Activated naive CD8-positive, alpha-beta T cell treated with anti-CD3 and anti-CD28 coated beads, Interleukin-2, amount 50 U/mL, for 16 hours (primary cell): ENCODE results near the gene ATP6AP1.
"Not testable (repeated sequence)": the region's sequence is repeated elsewhere in the genome, so short reads cannot be mapped to it uniquely, and the experiment has no call there.

Experiments used
- DNase-seq: peaks from one replicate; pipeline ENCODE4 v3.0.0-alpha.2; 2020; ENCODE audit warnings: low read depth, low spot score

The ATP6AP1 gene

DNA sequence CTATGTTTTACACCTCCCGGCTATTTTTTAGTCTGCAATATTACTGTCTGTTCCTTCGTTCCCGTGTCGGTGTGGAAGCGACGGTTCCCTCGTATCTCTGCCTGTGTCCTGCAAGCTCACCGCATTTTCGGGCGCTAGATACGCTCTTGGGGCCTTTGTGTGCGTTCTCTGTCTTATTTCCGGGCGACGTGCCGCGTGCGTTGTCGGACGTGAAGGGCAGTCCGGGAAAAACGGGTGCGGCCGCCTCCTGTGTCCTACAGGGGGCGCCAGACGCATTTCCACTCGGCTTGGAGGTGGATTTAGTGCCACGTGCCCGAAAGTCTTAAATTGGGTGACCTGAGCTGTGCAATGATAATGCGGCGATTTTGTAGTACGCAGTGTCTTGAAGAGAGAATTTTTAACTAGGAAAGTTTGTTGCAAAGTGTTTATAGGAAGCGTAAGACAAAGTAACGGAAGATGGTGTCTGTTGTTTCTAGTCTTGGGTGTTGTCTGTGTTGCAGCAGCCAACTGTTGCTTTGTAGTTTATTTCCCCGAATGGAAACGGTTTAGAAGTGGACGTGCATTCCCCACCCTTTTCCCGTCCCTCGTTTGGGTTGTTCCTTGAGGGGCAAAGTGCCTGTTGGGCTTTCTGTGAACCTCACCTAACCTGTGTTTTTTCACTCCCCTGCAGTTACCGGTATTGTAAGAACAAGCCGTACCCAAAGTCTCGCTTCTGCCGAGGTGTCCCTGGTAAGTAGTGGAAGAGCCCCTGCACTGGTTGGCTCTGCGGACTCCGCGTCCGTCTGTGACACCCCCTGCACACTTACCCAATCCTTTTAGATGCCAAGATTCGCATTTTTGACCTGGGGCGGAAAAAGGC lies 29.6 kb upstream of the ATP6AP1 start:
- DNase-seq = peak; percentile 68

DNA sequence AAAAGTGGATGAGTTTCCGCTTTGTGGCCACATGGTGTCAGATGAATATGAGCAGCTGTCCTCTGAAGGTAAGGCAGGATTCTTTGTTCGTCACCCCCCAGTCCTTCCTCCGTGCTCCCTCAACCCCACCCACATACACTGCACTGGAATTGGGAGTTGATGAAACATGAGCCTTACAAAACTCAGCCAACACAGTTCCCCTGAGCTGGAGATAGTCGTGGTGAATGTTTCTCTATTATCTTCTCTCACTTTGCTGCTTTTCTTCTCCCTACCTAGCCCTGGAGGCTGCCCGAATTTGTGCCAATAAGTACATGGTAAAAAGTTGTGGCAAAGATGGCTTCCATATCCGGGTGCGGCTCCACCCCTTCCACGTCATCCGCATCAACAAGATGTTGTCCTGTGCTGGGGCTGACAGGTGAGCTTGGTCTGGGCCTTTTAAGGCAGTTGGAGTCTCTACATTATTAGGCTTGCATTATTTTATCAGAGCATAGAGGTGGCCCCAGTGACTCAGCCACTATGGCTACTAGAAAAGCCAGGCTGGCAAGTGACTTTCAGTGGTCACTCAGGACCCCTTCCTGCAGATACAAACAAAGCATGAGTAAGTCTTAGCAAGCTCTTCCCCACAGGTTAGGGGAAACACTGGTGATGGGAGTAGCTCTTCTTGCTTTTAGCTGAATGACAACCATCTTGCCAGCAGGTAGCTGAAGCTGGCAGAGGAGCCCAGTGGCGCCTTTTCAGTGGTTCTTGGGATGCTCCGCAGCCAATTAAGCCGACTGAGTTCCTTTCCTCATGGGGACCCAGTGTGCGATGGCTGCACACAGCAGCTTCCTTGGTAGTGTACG lies 28.7 kb upstream of the ATP6AP1 start:
- DNase-seq = no peak

DNA sequence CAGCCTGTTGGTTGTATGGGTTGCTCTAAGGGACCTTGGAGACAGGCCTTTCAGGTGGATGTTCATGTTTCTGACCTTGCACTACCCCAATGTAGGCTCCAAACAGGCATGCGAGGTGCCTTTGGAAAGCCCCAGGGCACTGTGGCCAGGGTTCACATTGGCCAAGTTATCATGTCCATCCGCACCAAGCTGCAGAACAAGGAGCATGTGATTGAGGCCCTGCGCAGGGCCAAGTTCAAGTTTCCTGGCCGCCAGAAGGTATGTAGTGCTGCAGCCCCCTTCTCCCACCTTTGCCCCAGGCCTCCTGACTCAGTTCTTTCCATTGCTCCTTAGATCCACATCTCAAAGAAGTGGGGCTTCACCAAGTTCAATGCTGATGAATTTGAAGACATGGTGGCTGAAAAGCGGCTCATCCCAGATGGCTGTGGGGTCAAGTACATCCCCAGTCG lies 28.1 kb upstream of the ATP6AP1 start:
- DNase-seq = not testable (repeated sequence)

DNA sequence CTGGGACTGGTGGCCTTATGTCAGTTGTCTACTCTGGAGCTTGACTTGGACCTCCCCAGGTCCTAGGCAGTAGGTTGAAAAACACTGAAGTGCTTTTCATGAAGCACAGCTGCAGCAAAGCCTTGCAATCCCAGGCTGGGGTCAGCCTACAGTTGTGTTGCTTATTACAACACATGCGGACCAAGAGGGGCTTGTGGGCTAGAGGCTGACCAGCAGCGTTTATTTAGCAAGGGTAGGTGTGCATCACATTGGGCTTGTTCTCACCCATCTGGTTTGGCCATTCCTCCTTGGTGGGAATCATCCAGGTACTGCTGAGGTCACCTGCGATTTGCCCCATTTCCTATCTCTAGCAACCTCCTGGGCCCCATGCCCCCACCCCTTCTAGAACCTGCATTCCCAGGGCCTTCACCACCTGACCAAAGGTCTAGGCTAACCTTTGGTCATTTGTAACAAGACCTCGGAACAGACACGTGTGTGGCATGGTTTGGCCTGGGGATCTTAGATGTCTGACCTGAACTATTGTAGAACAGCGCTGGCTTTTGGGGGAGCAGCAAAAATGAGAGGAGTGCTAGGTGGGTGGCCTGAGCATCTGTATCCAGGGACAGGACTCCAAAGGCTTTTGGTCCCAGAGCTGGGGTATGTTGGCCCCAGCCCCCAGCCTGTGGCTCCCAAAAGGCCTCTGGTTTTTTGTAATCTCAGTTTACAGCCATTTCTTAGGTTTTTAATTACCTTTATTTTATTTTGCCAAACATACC lies 27.3 kb upstream of the ATP6AP1 start:
- no peak for DNase-seq

DNA sequence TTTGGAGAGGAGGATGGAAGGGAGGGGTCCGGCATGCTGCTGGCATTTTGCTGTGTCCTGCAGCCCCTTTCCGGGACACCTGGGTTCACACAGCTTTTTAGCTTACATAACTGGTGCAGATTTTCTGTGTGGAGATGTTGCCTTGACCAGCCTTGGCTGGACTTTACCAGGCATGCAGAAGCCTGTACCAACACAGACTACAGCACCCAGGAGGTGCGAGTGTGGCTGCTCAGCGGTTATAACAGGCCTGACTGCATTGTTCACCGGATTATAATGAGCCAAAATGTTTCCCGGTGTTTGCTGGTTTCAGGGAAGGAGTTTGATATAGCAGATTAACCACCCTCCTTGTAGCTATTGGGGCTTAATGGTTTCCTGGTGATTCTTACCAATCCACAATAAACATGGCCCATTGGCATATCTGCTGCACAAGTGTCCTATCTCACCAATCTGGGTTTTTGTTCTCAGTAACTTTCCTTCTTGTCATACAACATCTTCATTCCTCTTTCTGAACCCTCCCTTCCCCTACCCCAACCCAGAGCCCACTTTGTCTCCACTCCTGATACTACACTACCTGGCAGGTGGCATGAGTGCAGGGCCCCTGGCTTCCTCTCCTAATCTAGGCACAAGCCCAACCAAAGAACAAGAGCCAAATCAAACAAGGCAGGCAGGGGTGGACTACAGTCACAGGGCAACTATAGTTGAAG lies 26.4 kb upstream of the ATP6AP1 start:
- DNase-seq = no peak

DNA sequence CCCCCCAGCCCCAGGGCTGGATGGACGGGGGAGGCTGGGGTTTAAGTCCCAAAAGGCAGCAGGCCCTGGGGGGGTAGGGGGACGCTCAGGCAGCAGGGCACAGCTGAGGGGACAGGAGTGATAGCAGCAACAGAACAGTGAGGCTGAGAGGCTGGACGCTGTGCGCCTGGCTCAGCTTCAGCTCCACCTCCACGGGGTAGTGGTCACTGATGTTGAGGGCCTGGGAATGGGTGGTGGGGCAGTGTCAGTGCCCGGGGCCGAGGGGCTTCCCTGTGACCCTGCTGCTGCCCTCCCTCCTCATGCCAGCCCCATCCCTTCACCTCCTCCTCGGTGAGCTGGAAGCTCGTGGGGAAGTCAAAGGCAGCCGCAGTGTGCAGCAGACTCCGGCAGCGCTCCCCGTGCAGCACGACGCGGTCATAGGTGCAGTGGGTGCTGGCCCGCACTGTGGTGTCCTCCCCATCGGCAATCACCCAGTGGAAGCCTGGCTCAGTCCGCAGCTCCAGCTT lies 25.8 kb upstream of the ATP6AP1 start:
- DNase-seq = no peak

DNA sequence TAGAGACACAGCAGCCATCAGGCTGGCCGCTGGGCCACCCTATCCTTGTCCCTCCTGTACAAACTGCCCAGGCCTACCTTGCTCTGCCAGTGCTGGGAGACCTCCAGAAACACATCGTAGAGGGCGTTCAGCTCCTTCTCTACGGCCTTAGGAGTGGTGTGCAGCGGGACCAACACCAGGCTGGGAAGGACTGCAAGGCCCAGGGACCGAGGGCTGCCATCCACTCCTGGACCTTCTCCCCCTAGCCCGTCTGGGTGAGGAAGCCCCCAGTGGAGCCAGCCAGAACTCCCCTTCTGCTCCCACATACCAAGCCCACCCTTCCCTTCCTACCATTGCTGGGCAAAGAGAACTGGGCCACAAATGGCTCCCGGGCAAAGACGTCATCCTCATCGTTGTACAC lies 25.3 kb upstream of the ATP6AP1 start:
- DNase-seq = no peak

DNA sequence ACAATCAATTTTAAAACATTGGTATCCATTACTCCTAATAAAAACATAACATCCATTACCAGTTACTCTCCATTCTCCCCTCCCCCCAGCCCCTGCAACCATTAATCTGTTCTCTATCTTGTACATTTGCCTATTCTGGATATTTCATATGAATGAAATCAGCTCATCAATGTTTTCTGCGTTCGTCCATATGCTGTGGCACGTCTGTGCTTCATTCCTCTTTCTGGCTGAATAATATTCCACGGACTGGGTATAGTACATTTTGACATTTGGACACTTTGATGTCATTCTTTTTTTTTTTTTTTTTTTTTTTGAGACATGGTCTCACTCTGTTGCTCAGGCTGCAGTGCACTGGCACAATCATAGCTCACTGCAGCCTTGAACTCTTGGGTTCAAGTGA lies 24.6 kb upstream of the ATP6AP1 start:
- no peak for DNase-seq

DNA sequence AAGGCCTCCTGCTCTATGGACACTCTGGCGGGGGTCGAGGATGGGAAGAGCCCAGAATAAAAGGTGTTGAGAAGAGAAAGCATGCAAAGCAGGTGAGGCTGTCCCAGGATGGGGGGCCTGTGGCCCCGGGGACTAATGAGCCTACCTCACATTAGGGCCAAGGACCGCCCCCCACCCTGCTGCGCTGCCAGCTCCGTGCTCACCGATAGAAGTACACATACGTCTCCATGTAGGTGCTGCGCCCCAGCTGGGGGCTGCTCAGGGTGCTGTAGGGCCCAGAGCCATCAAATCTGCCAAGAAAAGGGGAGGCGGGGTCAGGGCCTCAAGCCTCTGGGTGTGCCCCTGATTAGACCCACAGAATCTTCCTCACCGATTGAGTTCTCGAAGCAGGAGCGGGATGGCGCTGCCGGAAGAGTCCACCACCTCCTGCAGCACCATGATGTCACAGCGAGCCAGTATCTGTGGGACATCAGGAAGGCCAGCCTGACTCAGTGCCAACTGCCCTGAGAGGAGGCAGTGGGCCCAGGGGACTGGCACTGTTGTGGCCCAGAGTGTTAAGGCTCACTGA lies 23.8 kb upstream of the ATP6AP1 start:
- DNase-seq = no peak

DNA sequence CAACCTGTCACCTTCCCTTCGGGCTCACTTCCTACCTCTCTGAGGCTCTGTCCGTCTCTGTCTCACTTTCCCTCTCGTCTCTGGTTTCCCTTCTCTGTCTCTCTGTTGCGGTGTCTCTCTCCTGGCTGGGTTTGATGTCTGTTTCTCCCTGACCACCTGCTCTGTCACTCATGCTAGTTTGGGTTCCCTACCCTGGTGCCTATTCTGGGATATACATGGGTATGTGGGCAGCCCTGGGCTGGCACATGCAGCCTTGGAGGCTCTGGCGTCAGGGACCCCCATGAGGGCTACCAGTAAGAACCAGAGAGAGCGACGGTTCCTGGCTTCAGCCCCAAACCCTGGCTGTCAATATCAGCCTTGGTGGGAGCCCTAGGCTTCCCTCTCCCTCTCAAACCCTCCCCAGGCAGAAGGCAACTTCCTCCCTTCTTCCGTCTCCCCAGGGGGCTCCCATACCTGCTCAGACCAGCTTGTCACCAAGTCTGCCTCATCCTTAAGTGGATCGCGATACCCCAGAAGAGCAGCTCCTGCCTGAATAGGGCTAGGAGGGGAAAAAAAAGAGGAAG lies 19.7 kb upstream of the ATP6AP1 start:
- DNase-seq = no peak

DNA sequence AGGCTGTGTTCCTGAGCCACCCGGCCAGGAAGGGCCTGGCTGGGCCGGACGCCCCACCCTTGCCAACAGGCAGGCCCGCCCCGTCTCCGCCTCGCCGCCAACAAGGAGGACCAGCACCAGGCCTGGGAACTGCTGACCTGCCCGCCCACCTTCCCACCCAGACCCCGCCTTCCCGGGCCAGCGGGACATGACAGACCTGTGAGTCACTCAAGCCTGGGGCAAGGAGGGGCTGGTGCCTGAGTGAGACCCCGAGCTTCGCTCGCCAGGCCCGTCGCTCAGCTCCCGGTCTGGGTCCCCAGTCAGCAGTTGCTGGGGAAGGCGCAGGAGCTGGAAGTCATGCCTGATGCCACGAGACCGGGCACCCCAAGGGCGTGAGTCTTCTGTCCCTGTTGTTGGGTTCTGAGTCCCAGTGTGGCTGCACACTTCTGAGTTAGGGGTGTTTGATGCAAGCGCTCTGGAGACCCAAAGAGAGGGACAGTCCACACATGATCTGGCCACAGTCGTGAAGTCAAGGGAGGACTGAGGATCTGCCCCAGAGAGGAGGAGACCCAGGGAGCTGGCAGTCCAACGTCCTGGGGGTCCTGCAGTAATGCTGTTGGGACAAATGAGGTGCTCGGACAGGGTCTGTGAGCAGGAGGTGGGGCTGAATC lies 19.1 kb upstream of the ATP6AP1 start, which contains the start of gene DNASE1L1:
Gene DNASE1L1, minus strand, starts transcription at position 33 of the 650 bp plus-strand sequence. CDS start 3,686 bp downstream, outside the sequence.
- no peak for DNase-seq

DNA sequence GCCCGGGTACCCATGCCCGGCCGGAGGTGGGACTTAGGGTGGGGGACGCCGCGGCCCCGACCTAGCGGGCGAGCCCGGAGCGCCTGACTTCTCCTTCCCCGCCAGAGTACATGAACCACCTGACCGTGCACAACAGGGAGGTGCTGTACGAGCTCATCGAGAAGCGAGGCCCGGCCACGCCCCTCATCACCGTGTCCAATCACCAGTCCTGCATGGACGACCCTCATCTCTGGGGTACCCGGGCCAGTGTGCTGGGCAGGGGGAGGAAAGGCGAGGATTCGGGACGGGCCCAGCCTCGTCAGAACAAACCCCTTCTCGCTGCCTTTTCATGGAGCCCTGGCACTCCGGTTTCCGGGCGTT lies 16.5 kb upstream of the ATP6AP1 start:
- DNase-seq = no peak

DNA sequence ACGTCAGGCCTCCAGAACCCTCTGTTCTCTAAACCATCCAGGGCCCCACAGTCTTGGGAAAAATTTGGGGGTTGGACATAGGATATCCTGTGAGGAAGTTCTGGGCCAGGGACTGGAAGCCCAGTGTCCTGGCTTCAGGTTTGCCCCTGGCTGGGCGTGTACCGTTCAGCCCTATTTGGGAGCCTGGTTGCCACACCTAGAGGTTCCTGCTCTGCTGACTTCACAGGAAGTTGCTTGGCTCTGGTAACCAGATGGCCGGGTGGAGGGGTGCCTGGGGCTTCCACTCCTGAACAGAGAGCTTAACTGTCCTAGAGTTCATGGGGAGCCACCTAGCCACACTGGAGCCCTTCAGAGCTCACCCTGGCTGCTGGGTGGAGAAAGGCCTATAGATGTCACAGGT lies 16.0 kb upstream of the ATP6AP1 start:
- DNase-seq = no peak

DNA sequence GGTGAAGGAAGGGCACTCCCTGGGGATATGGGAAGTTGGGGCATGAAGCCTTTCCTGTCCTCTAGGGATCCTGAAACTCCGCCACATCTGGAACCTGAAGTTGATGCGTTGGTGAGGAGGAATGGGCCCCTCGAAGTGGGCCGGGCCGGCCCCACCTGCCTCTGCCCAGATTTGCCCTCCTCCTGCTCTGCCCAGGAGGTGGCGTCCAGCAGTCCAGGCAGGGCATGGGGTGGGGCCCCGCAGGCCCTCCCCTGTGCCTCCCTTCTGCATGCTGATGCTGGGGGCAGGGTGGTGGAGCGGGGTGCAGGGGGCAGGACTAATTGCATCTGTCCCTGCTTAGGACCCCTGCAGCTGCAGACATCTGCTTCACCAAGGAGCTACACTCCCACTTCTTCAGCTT lies 15.3 kb upstream of the ATP6AP1 start:
- no peak for DNase-seq

DNA sequence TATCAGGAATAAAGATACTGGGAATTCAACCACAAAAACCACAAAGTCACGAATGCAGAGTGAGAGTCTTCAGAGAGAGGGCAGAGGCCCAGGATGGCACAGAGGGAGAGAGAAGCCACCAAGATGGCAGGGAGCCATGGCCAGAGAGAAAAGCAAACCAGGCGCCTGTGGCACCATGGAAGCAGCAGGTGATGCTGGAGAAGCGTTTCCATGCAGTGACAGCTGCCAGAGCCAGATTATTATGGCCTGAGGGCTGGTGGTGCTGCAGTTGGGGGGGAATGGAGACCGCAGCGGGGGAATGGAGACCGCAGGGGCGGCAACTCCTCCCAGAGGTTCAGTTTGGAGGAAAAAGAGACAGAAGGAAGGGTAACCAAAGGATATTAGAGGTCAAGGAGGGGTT lies 11.3 kb upstream of the ATP6AP1 start:
- no peak for DNase-seq

DNA sequence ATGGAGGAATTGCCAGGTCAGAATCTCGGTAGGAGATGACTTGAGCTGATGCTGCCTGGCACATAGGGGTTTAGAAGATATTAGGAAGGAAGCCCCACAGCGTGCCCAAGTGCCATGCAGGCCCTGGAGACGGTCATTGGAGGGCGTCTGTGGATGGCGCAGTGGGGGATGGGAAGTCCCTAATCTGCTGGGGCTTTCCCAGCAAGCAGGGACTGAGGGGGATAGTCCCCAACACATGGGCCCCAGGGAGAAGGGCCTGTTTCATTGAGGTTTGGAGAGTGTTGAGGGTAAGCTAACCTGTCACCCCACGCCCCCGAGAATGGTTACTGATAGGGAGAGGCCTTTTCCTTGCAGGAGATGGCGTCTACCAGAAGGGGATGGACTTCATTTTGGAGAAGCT lies 9.3 kb upstream of the ATP6AP1 start:
- no peak for DNase-seq

DNA sequence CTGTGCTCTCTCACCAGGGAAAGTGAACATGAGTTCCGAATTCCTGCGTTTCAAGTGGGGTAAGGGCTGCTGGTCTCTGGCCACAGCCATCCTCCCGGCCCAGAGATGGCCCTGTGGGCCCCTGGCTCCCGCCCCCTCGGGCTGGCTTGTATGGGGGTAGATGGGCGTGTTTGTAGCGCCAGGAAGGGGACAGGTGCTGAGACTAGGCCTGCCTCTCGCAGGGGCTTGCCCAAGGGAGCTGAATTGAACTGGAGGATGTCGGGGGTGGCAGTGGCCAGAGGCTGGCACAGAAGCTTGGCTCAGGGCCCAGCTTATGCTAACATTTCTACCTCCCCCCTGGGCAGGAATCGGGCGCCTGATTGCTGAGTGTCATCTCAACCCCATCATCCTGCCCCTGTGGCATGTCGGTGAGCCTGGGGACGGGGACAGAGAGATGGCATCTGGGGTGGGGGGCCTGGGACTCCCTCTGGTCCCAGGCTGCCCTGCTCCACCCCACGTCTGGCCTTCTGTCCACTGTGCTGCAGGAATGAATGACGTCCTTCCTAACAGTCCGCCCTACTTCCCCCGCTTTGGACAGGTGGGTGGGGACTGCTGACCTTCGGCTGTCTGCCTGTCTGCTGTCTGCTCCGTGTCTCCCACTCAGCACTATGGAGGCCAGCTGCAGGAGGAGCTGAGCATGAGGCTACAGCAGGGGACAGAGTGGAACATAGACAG lies 8.6 kb upstream of the ATP6AP1 start:
- no peak for DNase-seq

DNA sequence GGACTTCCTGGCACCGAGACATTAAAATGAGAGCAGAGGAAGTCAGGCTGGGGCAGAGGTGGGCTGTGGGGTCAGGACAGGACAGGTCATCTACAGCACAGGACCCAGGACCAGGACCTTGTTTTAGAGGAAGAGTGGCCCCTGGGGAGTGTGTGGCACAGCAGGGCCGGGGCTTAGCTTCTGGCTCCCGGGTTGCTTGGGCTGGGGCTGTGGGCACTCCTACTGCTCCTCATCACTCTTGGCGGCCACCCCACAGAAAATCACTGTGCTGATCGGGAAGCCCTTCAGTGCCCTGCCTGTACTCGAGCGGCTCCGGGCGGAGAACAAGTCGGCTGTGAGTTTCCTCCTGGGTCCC lies 8.1 kb upstream of the ATP6AP1 start:
- no peak for DNase-seq
